Activated CD4-positive, CD25-positive, alpha-beta regulatory T cell treated with anti-CD3 and anti-CD28 coated beads, Interleukin-2, amount 50 U/mL, for 16 hours (primary cell): Measurements from ENCODE around the gene RNF227.

Experiments
- DNase-seq: peaks from one replicate; pipeline ENCODE4 v3.0.0-alpha.2; 2020; ENCODE audit warnings: low read depth, low spot score

RNF227 gene

DNA sequence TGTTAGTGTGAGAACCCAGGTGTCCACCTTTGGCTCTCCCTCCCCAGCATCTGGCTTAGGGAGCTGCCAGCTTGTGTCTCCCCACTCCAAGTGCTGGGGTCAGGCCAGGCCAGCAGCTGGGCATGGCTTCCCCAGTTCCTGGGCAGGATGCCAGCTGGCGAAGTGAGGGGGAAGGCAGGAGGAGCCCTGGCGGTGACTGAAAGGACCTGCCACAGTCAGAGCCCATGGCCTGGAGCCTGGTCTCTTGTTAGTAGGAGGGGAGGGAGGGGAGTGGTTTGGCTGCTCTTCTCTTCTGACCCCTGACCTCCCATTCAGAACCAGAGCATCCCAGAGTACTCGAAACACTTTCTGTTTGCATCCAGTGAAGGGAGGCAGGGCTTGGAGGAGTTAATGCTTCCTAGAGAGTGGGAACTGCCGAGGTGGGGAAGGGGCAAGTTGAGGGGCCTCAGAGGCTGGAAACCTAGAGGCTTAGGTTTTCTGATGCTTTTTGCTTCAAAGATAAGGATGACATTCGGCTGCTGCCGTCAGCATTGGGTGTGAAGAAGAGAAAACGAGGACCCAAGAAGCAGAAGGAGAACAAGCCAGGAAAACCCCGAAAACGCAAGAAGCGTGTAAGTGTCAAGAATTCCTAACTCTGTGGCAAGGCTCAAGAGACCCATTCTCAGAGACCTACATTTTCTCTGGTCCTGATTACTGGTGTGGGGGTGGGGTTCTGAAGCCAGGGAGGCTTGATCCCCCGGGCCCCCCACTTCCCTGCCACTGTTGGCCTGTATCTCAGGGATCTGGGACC, 26.7 kb downstream of the RNF227 start:
- no peak for DNase-seq

DNA sequence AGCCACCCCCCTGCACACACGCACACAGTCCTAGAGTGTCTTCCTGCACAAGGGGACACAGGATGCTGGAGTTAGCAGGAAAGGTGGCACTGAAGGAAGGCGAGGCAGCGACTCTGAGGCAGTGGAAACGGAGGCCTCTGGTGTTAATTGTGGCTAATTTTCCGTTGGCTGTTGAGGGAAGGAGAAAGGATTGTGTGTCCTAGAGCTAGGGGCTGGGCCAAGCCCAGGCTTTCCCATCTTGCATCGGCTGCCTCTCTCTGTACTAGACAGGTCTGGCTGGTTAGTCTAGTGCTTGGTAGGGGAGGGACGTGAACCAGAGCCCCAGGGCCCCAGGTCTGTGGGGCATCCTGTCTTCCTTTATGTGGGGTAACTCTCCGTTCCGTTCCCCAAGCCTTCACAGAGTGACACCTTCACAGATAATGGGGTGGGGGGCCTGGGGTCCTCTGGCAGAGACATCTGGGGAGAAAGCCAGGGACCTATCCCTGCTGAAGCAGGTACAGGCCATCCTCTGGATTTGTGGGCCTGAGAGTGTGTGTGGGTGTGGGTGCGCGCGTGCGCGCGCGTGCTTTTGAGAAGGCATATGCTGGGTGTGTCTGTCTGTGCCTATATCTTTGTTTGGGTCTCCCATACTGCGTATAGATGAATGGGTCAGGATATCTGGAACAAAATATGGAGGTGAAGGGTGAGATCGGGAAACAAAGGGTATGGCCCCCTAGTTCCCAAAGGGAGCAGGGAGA, 27.7 kb downstream of the RNF227 start, which contains the start of gene CHD3:
CHD3 (plus strand) TSS at position 606 of the 737 bp plus-strand sequence. CDS start 212 bp downstream, outside the sequence.
- DNase-seq = peak; percentile 17

DNA sequence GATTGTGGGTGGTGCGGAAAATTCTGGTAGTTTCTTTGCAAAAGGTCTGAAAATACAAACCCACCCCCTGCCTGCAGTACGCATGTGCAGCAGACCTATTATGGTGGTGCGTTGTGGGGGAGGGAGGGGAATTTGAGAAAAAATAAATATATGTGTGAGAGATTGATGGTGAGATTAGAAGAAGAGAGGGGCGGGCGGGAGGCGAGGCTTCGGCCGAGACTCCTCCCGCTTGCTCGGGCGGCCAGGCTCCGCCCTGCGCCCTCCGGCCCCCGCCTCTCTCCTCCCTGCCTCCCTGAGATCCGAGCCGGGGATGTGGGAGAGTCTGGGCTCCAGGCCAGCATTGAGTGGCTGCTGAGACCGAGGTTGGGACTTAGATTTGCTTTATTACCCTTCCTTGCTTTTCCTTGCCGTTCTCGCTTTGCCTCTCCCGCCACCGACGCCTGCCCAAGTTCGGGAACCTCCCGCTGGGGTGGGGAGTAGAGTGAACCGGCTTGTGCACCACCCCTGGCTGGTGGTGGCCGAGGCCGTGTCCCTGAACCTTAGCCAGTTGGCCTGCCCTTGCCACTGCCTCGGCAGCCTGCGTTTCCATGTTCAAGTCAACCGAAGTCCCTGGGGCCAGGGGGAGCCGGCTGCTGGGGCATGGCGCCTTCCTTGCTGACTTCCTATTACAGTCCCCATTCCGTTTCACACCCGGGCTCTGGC, 28.5 kb downstream of the RNF227 start:
- DNase-seq = peak; percentile 83

DNA sequence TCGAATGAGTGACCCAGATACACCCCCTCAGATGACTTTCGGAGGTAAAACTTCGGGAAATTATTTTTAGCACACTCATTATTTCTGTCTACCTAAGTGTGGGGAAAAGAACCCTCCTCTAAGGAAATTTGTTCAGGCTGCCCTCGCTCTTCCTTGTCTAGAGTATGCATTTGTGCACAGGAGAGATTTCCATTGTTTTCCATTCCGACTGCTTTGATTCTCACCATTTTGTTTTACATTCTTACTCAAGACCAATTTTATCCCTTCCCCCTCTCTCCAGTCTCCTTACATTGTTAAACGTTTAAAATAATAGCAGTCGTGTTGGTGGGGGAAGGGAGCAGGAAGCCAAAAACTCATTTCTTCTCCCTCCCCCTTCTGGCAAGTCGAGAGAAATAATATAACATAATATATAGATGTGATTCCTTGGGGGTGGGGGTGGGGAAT, 29.0 kb downstream of the RNF227 start:
- DNase-seq = no peak

DNA sequence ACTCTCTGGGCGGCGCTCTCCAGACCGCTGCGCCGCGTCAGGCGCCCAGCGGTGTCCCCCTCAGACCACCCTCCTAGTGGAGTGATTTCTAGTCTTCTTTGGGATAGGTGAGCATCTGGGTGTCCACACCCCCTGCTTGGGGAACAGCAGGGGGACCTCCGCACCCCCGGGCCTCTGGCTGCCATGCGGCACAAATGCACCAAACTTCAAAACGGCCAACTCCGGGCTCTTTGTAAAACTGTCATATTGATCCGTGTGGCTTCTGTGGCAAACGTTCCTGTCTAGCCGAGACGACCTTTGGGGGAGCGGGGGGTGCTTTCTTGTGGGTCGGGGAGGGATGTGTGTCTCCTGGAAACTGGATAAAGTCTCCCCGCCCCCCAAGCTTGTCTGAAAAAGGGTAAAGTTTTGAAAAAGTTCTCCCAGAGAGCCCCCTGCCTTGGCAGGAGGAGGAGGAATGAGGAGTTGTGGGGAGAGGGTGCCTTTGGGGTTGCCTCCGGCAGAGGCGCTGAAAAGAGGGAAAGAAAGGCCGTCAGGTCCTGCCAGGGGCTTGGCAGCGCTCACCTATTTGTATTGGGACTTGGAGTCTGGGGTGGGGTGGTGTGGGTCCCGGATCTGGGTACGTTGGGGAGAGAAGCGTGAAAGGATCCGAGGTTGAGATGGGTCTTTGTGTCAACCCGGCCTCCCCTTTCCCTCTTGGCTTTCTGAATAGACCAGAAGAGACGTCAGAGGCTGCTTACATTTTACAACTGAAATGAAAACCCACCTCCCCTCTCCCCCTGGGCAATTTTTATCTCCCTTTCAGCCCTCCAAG, 29.7 kb downstream of the RNF227 start:
- peak; percentile 30 for DNase-seq

DNA sequence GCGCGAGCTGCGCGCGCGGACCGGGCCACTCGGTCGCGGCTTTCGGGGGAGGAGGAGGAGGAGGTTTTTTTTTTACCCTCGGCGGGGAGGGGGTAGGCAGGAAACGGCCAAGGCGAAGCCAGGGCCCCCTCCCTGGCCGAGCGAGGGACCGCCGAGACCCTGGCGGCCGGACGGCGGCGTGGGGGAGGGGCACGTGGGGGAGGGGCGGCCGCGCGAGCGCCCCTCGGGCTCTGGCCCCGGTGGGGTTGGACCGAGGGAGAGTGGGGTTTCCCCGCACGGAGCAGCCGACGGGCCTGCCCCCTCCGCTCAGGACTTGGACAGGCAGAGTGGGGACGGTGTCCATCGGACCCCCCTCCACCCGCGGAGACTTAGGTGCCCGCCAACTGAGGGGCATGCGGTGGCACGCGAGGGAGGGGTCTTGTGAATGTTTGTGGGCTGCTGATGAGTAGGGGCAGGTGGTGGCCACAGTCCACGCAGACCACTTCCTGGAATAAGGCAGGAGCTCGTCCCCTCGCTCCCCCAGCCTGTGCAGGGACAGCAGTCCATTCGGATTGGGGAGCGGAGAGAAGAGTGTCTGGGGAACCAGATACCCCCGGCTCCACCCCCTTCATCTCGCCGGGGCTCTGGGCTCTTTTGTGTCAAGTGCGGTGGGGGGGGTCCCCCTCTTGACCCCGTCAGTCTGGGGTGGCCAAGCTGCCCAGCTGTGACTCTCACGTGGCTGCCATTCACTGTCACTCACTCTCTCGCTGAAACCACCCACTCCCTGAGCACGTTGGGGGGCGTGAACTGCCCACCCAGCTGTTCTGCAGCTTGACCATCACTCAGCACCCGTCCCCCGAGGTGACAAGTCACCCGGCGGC, 30.5 kb downstream of the RNF227 start:
- DNase-seq = peak; percentile 10

DNA sequence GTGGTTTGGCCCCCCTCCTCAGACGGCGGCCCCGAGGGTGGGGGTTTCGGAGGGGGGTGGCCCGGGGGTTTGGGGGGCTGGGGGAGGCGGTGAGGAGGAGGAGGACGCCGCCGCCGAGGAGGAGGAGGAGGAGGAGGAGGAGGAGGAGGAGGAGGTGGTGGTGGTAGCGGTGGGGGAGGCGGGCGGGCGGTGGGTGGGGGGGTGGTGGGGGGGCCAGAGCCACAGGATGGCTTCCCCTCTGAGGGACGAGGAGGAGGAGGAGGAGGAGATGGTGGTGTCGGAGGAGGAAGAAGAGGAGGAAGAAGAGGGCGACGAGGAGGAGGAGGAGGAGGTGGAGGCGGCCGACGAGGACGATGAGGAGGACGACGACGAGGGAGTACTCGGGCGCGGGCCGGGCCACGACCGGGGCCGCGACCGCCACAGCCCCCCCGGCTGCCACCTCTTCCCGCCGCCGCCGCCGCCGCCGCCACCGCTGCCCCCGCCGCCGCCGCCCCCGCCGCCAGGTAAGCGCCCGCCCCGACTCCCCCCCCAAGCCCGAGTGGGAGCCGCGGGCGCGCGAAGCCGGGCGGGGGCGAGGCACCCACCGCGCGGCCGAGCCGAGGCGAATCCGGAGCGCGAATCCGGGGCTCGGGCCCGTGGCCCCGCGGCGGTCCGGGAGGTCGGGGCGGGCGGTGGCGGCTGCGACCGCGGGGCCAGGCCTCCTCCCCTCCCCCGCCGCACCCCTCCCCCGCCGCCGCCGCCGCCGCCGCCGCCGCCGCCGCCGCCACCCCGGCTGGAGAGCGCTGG, 31.3 kb downstream of the RNF227 start:
- no peak for DNase-seq

DNA sequence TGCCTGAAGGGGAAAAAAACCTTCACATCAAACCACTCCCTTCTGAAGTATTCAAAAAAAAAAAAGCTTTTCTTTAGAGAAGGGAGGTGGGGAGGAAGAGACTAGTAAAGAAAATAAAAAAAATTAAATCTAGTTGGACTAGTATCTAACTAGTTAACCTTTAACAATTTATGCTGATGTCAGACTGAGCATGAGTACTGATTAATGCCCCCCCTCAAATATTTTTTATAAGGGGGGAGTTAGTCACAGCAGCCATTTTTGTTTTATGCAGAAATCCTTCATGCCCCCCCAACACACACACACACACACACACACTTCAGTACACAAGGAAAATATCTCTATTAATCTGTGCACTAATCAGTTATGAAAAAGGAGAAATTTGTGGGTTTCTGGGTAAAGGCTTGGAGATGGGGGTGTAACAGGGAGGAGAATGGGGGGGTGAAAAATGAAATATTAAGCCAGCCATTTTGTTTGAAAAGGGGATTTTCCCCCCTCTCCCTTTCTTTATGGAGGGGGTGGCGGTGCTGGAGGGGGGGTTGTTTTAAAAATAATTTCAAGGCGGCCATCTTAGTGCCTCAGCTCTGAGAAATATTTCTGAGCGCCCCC, 32.2 kb downstream of the RNF227 start:
- no peak for DNase-seq

DNA sequence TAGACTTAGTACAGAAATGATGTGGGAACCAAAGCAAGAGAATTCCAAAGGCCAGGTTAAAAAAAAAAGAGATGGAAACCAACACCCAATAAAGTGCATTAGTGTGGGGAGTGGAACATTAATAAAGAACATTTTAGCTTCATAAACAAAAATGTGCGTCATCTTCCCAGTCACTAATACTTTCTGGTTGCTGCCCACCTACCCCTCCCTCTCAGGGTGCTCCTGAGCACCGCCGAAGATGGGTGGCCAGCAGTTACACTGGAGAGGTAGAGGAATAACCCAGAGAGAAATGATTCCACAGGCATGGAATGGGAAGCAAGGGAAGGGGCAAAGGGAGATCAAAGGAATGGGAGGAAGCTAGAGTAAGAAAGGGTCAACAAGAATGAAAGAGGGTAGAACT, 33.5 kb downstream of the RNF227 start:
- no peak for DNase-seq

DNA sequence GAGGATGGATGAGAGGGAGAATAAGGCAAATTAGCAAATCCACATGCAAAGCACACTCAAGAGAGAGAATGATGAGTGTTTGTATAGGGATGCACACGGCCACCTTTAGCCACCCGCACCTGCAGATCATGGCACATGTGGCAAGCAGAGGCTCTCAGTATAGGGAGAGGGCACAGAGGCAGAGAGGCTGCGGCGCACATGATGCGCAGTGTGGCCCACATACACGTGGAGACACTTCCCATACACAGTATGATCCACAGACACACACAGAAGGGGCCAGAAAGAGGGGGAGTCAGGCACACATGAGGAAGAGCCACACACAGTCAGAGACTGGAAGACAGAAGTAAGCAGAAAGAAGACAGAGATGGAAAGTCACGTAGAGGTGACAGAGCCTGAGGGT, 34.0 kb downstream of the RNF227 start:
- DNase-seq = no peak

DNA sequence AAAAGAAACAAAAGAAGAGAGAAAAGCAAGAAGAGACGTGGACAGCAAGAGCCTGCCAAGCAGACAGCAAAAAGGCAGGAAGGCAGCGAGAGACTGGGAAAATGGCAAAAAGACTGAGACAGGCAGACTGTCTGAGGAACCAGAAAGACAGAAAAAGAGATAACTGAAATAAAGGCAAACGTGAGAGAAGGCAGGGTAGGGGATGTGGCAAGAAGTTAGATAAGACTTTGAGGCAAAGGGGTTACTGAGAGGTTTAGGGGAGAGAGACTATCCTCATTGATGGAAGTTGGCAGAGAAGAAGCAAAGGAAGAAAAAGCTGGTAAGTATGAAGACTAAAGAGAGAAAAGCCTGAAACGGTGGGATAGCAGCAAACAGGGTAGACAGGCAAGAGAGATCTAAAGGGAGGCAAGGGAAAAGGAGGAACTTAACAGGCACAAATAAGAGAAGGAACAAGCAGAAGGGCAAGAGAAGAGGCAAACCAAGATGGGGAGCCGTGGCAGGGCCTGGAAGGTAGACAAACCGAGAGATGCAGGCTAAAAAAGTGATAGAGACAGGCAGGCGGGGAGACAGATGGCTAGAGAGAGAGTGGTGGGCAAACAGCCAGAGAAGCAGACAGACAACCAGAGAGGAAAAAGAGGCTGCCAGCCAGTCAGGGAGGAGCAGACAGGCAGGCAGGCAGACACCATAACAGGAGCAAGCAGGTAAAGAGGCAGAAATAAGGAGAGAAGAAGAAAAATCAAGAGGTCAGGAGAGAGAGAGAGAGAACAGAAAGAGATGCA, 34.6 kb downstream of the RNF227 start:
- DNase-seq = no peak

DNA sequence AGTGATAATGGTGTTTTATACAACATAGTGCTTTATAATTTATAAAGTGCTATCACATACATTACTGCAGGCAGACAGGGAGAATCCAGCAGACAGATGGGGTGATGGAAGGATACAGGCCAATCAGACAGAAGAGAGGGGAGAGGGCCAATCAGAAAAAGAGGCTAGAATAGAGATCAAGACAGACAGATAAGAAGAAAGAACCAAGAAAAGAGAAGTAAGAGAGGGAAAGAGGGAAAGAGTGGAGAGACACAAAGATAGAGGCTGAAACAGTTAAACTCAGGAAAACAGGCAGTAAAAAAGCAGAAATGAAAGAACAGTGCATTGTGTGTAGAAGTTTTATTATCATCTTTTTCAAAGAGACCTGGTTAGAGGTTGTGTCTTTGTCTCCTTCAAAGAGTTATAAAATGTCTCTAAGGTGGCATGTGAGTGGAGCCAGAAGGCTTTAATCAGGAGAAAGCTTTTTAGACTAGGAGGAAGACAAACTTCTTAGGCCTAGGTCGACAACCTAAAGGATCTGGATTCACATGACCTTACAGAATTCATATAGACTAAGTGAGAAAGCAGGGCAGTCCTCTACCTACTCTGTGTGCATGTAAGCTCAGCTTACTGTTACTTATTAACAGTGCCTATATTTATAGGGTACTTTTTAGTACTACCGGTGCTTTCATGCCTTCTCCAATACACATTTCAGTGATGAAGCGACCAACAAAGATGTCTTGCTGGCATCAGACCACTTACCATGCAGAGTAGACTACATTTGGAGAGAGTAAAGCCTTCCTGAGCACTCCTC, 35.8 kb downstream of the RNF227 start:
- no peak for DNase-seq

DNA sequence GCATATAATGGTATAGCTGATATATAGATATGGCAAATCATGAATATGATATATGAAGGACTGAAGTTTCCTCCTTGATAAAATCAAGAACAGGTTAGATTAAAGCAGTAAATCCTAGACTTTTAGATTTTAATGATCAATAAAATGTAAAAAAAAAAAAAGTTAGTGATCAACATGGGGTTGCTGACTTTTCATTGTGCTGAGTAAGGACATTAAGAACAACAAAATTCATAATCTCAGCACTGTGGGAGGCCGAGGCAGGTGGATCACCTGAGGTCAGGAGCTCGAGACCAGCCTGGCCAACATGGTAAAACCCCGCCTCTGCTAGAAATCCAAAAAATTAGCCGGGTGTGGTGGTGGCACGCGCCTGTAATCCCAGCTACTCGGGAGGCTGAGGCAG, 37.9 kb downstream of the RNF227 start:
- DNase-seq = no peak

DNA sequence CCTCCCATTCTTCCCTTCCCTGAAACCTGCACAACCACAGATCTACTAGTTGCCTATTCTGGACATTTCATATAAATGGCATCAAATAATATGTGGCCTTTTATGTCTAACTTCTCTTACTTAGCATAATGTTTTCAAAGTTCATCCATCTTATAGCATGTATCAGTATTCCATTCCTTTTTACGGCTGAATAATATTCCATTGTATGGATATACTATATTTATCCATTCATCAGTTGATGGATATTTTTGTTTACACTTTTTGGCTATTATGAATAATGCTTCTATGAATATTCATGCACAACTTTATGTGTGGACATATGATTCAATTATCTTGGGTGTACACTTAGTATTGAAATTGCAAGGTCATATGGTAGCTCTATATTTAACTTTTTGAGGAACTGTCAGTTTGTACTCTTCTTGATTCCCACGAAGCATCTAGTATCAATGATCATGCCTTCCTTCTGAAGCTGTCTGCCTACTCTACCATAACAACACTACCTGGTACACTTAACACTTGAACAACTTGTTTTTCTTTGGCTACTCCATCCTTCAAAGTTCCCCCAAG, 40.2 kb downstream of the RNF227 start:
- DNase-seq = no peak

DNA sequence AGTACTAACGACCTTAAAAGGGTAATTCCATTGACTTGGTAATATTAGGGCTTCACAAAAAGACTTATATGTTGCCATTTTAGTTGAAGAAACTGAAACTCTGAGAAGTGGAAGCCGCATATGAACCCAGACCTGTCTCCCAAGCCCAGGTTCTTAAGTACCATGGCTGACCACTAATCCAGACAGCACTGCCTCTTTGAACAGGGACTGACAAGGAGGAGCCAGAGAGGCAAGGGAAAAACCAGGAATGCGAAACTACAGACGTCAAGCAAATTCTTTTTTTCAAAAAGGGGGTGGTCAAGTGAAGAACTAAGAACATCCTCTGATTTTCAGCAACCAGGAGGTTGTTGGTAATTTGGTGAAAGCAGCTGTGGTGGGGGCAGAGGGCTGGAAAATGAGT, 43.0 kb downstream of the RNF227 start:
- DNase-seq = no peak

DNA sequence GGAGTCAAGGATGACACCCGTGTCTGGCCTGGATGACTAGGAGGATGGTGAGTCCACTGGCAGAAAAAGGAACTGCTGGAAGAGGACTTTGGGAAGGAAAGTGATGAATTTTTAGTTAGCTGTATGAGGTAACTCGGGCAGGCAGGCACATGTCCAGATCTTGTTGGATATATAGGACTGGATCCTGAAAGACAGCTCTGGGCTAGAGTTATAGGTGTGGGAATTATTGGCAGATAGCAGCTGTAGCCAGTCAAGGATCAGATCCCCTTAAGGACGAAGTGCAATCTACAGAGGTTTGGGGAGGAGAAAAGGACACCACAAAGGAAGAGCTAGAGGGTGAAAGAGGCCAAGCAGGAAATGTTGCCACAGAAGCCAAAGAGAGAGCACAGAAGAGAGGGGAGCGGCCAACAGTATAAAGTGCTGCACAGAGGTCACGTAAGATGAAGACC, 48.2 kb downstream of the RNF227 start:
- DNase-seq = no peak

DNA sequence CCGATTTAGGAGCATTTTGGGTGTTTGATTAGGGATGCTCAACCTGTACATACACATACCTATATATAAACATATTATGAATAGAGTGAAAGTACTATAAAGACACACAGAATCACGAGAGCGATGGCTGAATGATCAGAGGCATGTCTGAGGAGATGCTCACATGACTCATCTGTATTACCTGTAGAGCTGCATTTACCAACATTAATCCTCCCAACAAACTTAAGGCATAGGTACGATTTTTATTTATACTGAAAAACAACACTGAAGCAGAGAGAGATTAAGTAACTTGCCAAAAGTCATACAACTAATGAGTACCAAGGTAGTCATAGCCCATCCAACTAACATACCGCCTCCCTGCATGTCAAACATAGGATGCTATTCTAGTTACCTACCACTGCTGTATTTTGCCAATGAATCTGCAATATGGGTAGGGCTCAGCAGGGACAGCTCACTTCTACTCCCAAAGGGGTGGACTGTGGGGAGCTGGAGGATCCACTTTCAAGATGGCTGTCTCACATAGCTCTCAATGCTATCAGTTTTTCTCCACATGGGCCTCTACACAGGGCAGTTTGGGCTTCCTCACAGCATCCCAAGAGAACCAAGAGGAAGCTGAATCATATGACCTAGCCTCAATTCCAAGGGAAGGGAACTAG, 51.0 kb downstream of the RNF227 start:
- DNase-seq = no peak
